HG03159 (cell line): ENCODE data around the gene PCDH12.
"Not testable (repeated sequence)": the region's sequence is repeated elsewhere in the genome, so short reads cannot be mapped to it uniquely, and the experiment has no call there.

ENCODE experiments used
- ATAC-seq: cut with Tn5 transposase; IDR thresholded peaks from one replicate; pipeline ENCODE4 v1.9.1; 2021; ENCODE audit warnings: mild to moderate bottlenecking, moderate library complexity; ENCODE audit not compliant: unreplicated experiment

Gene PCDH12

GRCh38 chr5:141941307-141941706 lies 16.7 kb downstream of the PCDH12 start:
- ATAC-seq: no peak

- ATAC-seq: no peak
Observed at GRCh38 chr5:141940695-141941271, 17.2 kb downstream of the PCDH12 start.

- no peak for ATAC-seq
Observed at GRCh38 chr5:141935538-141935937, 22.5 kb downstream of the PCDH12 start.

GRCh38 chr5:141934099-141934844 lies 23.7 kb downstream of the PCDH12 start:
- ATAC-seq: no peak

GRCh38 chr5:141933151-141933550 lies 24.9 kb downstream of the PCDH12 start:
- ATAC-seq: no peak

- no peak for ATAC-seq
Observed at GRCh38 chr5:141931694-141932093, 26.3 kb downstream of the PCDH12 start.

- ATAC-seq: no peak
Observed at GRCh38 chr5:141929398-141930058, 28.5 kb downstream of the PCDH12 start.

- no peak for ATAC-seq
Observed at GRCh38 chr5:141928051-141928450, 30.0 kb downstream of the PCDH12 start.

- no peak for ATAC-seq
Observed at GRCh38 chr5:141926434-141926833, 31.6 kb downstream of the PCDH12 start.

- ATAC-seq: peak; percentile 99
Observed at GRCh38 chr5:141923448-141924313, 34.3 kb downstream of the PCDH12 start, which contains the start of gene DELE1. Gene DELE1, plus strand, starts transcription at chr5:141923871. Its CDS starts 71 bp downstream, at chr5:141923942.

- ATAC-seq: not testable (repeated sequence)
Observed at GRCh38 chr5:141922827-141923447, 35.1 kb downstream of the PCDH12 start.

- ATAC-seq: no peak
Observed at GRCh38 chr5:141920771-141921170, 37.2 kb downstream of the PCDH12 start.

- ATAC-seq: no peak
Observed at GRCh38 chr5:141919218-141920119, 38.5 kb downstream of the PCDH12 start.

- no peak for ATAC-seq
Observed at GRCh38 chr5:141917760-141918159, 40.2 kb downstream of the PCDH12 start.

- ATAC-seq: no peak
Observed at GRCh38 chr5:141916522-141916921, 41.5 kb downstream of the PCDH12 start.

GRCh38 chr5:141915881-141916336 lies 42.1 kb downstream of the PCDH12 start:
- ATAC-seq: no peak

- ATAC-seq: no peak
Observed at GRCh38 chr5:141914797-141915196, 43.2 kb downstream of the PCDH12 start.

GRCh38 chr5:141914199-141914743 lies 43.7 kb downstream of the PCDH12 start:
- peak; percentile 57 for ATAC-seq

- no peak for ATAC-seq
Observed at GRCh38 chr5:141913560-141914198, 44.3 kb downstream of the PCDH12 start.
